Testis (tissue), 3 donors: ENCODE results near the gene MAST4. TPM values are rescaled to one million over a fixed set of nuclear protein-coding genes. Genes with fewer than 3 reads are reported as not detected.

ENCODE experiments used
- DNase-seq: peaks from one replicate; pipeline ENCODE4 v3.0.0-alpha.2; 2019
- H3K27ac ChIP-seq, 2 donors: fragments of 200-600 bp; sonication (generic); one replicate each; pipeline ENCODE4 v1.5.1; 2019
- H3K27me3 ChIP-seq: fragments of 200-600 bp; sonication (generic); one replicate; pipeline ENCODE4 v1.5.1; 2019
- H3K36me3 ChIP-seq: fragments of 200-600 bp; sonication (generic); one replicate; pipeline ENCODE4 v1.5.1; 2017; ENCODE audit warnings: low read depth; ENCODE audit errors: missing control alignments
- H3K4me1 ChIP-seq: fragments of 200-600 bp; sonication (generic); one replicate; pipeline ENCODE4 v1.5.1; 2019
- H3K4me3 ChIP-seq, 2 donors: fragments of 200-600 bp; sonication (generic); one replicate each; pipeline ENCODE4 v1.5.1; 2017 to 2019
- H3K9me3 ChIP-seq: fragments of 200-600 bp; sonication (generic); one replicate; pipeline ENCODE4 v1.5.1; 2017
- POLR2A ChIP-seq: fragments of 450-650 bp; IDR thresholded peaks from one replicate; pipeline ENCODE4 v1.6.1; 2017; ENCODE audit warnings: antibody characterized with exemption, mild to moderate bottlenecking, moderate library complexity
- WGBS, 2 donors: methylation state at CpG; one replicate each; pipeline ENCODE4 v1.1.5; 2018; 5-methylcytosine and 5-hydroxymethylcytosine counted together
- intact Hi-C: fragments of 100-400 bp; cut with DNase I; formaldehyde crosslinking; loops from one replicate; pipeline ENCODE4 v1.15.1; 2023; ENCODE audit warnings: low total_unique reads
- polyA plus RNA-seq: library from polyadenylated mRNA; stranded (reverse); fragments of 350-450 nt; fragmentation: Illumina TruSeq; extraction: RNeasy Lipid Tissue Mini Kit (QIAGEN cat#74804); gene quantifications from one replicate; pipeline ENCODE4 v1.2.3, GENCODE V29; 2014; ENCODE audit warnings: low read depth, low replicate concordance; ENCODE audit not compliant: insufficient read depth
- total RNA-seq, 2 donors: library from RNA; depleted of rRNA; stranded (reverse); fragments of >200 nt; gene quantifications; one replicate each; pipeline ENCODE4 v1.2.3, GENCODE V29; 2016
- TF ChIP-seq, protein P1 (sequence below), 3 experiments: fragments of 450-650 bp in 2 of 3; fragments of 200-600 bp in 1 of 3; sonication (generic) in 1 of 3; IDR thresholded peaks; one replicate each; pipeline ENCODE4 v1.5.1; 2016 to 2019; ENCODE audit warnings: antibody characterized with exemption in 3 of 3, mild to moderate bottlenecking in 2 of 3, moderate library complexity in 1 of 3

MAST4 gene
- total and polyA plus RNA-seq, 3 donors from 2014 or later, result 27.2 to 56.4 (median 51.4) TPM

DNA sequence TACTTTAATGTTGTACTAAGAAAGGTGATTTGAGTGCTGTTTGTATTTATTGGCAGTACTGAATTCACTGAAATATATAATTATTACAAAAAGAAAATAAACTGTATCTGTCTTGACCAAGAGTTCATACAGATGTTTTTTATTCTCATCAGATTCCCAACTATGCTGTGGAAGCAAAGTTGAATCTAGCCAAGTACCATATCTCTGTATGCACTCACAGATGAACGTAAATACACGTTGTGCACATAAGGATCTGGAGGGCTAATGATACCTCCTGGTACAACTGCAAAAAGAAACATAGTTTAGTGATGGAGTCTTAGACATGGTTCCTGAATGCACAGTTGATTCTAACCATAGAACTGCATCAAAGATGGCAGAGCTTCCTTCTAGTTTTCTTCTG, 431.0 kb downstream of the MAST4 start:
- TF ChIP-seq, protein P1, sequence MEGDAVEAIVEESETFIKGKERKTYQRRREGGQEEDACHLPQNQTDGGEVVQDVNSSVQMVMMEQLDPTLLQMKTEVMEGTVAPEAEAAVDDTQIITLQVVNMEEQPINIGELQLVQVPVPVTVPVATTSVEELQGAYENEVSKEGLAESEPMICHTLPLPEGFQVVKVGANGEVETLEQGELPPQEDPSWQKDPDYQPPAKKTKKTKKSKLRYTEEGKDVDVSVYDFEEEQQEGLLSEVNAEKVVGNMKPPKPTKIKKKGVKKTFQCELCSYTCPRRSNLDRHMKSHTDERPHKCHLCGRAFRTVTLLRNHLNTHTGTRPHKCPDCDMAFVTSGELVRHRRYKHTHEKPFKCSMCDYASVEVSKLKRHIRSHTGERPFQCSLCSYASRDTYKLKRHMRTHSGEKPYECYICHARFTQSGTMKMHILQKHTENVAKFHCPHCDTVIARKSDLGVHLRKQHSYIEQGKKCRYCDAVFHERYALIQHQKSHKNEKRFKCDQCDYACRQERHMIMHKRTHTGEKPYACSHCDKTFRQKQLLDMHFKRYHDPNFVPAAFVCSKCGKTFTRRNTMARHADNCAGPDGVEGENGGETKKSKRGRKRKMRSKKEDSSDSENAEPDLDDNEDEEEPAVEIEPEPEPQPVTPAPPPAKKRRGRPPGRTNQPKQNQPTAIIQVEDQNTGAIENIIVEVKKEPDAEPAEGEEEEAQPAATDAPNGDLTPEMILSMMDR (IDR thresholded peaks at IDR 0.05), result no peak
- no peak for TF ChIP-seq POLR2A
- WGBS, 2 donors, result 74% methylated on average over 2 of the region's 2 CpGs
- intact Hi-C loops, result no loop called here

DNA sequence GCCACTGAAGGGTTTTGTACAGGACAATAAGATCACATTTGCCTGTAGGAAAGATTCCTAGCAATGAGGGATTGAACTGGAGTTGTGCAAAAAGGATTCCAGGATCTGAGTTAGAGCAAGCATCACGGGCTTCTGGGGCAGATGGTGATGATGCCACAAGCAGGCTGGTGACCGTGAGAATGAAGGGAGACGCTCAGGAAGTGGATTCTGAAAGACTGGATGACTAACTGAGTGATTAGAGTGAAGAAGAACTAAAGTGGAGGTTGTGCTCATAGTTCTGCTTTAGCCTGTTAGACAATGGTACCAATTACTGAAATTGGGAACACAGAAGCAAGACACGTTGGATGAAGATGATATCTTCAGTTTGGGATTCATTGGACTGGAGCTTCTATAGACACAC, 432.2 kb downstream of the MAST4 start:
- no peak overlapping the region for H3K4me3 ChIP-seq

More for the DNA sequence above, 431.0 kb downstream of the MAST4 start:
- Histone ChIP-seq H3K4me3 (no peak overlapping the region), H3K36me3 (no peaks in the 10 kb centered on the region), H3K27ac (no peak overlapping the region), H3K27me3 (no peaks in the 10 kb centered on the region), H3K9me3 (no peaks in the 10 kb centered on the region), H3K4me1 (peaks cover 20% of the 10 kb centered on the region)
- no peak for DNase-seq

DNA sequence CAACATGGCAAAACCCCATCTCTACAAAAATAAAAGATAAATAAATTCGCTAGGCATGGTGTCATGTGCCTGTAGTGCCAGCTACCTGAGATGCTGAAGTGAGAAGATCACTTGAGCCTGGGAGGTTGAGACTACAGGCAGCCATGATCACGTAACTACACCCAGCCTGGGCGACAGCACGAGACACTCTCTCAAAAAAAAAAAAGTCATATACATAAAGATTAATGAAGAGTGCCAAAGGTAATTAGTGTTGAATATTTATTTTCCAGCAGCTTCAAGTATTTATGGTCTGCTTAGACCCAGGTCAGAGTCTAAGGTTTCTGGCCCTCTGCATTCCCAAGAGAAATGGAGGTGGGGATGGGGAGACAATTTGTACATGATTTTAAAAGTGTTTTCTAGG, 432.7 kb downstream of the MAST4 start:
- intact Hi-C loops, result no loop called here
- DNase-seq, result no peak
- Histone ChIP-seq H3K4me1 (peaks cover 29% of the 10 kb centered on the region), H3K4me3 (no peak overlapping the region), H3K36me3 (no peaks in the 10 kb centered on the region), H3K27ac (no peak overlapping the region), H3K9me3 (no peaks in the 10 kb centered on the region), H3K27me3 (no peaks in the 10 kb centered on the region)
- 94 to 96% methylated on average over 4 of the region's 4 CpGs for WGBS, 2 donors
- no peak for TF ChIP-seq POLR2A
- TF ChIP-seq, protein P1 (IDR thresholded peaks at IDR 0.05), result no peak

More for the DNA sequence above, 432.2 kb downstream of the MAST4 start:
- TF ChIP-seq, protein P1 (IDR thresholded peaks at IDR 0.05), result no peak
- TF ChIP-seq POLR2A, result no peak
- Histone ChIP-seq H3K27me3 (no peaks in the 10 kb centered on the region), H3K27ac (no peak overlapping the region), H3K36me3 (no peaks in the 10 kb centered on the region), H3K9me3 (no peaks in the 10 kb centered on the region), H3K4me1 (peaks cover 25% of the 10 kb centered on the region)
- WGBS, 2 donors, result 86 to 93% methylated on average over 4 of the region's 4 CpGs
- no peak for DNase-seq
- intact Hi-C loops, result no loop called here

DNA sequence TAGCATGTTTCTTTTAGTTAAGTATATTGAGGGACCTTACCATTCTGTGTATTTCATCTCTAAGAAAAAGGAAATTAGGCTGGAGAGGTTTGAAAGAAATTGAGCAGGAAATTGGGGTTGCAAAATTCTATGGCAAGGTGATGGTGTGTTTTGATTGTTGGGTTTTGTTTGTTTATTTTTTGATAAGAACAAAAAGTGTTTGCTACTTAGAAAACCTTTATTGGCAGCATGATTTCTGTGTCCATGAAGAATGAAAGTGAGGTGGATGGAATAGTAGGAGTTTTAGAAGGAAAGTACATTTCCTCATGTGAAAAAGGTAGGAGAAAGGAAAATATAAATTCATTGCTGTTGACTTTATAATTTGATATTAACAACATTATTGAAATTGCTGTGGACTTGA, 433.3 kb downstream of the MAST4 start:
- intact Hi-C loops, result no loop called here
- Histone ChIP-seq H3K4me1 (peaks cover 32% of the 10 kb centered on the region), H3K27ac (no peak overlapping the region), H3K4me3 (no peak overlapping the region), H3K9me3 (no peaks in the 10 kb centered on the region), H3K36me3 (no peaks in the 10 kb centered on the region), H3K27me3 (no peaks in the 10 kb centered on the region)
- DNase-seq, result no peak
- no peak for TF ChIP-seq POLR2A
- TF ChIP-seq, protein P1 (IDR thresholded peaks at IDR 0.05), result no peak

DNA sequence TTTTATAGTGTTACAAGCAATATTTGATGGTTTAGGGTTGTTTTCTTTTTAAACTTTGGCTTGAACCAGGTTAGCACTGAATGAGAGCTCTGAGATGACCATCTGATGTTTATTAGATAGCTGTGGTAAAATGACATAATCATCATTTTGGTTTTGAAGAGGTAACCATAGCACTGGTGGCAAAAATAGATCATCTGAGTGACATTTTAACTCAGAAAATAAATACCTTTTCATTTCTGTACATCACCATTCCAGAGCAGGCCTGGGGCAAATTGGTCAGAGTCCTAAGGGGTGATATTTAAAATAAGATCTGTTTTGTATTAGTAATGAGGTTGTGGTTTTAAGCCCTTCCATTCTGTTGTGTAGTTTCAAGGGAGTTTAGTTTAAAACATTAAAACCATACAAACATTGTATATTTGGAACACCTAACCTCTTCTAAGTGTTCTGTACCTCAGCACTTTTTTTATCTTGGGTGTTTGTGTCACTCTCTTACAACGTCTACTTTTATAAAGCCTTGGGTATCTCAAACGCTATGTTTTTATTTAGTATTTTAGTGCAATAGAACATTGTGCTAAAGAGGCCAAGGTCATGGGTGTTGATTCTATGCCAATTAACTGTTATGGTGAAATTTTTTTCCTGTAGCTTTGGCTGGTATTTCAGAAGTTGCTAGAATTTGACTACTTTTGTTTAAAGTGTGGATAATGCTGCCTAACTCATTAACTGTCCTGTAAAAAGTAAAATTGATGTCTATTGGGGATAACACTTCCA, 434.3 kb downstream of the MAST4 start:
- DNase-seq, result no peak
- Histone ChIP-seq H3K9me3 (no peaks in the 10 kb centered on the region), H3K4me3 (no peak overlapping the region), H3K4me1 (peaks cover 32% of the 10 kb centered on the region), H3K27me3 (no peaks in the 10 kb centered on the region), H3K27ac (peak overlapping the region in 1 of 2 donors; percentile 55), H3K36me3 (no peaks in the 10 kb centered on the region)
- TF ChIP-seq, protein P1 (IDR thresholded peaks at IDR 0.05), result no peak
- no peak for TF ChIP-seq POLR2A
- intact Hi-C loops, result no loop called here
- 16 to 32% methylated on average over 2 of the region's 2 CpGs for WGBS, 2 donors
